ENCODE measurements around the gene STOML2. TPM values are rescaled to one million over a fixed set of nuclear protein-coding genes. Genes with fewer than 3 reads are reported as not detected.
"Not testable (repeated sequence)": the region's sequence is repeated elsewhere in the genome, so short reads cannot be mapped to it uniquely, and the experiment has no call there.

Gene STOML2, protein sequence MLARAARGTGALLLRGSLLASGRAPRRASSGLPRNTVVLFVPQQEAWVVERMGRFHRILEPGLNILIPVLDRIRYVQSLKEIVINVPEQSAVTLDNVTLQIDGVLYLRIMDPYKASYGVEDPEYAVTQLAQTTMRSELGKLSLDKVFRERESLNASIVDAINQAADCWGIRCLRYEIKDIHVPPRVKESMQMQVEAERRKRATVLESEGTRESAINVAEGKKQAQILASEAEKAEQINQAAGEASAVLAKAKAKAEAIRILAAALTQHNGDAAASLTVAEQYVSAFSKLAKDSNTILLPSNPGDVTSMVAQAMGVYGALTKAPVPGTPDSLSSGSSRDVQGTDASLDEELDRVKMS
- total RNA-seq (100 to 1,000 TPM; 132 to 186 (median 146) TPM), polyA plus RNA-seq (100 to 1,000 TPM in 1 of 3 donors, 10 to 100 TPM in 2; 47.9 to 105 (median 69.2) TPM)
- long read RNA-seq, donor 1, transcript STOML2-201 (10 exons, 1,278 nt), result major isoform, 59 of 93 reads
- long read RNA-seq, donor 1, partial matches to known transcripts, result 34 of 93 reads
- long read RNA-seq, donor 1, other reads (novel, unspliced or antisense), result 0 of 93 reads
- long read RNA-seq, donor 2, transcript STOML2-201 (10 exons, 1,278 nt), result major isoform, 41 of 52 reads
- long read RNA-seq, donor 2, partial matches to known transcripts, result 10 of 52 reads
- long read RNA-seq, donor 2, other reads (novel, unspliced or antisense), result 0 of 52 reads
- long read RNA-seq, donor 3, transcript STOML2-201 (10 exons, 1,278 nt), result major isoform, 41 of 65 reads
- long read RNA-seq, donor 3, partial matches to known transcripts, result 24 of 65 reads
- long read RNA-seq, donor 3, other reads (novel, unspliced or antisense), result 0 of 65 reads
- long read RNA-seq, donor 4, transcript STOML2-201 (10 exons, 1,278 nt), result major isoform, 140 of 153 reads
- long read RNA-seq, donor 4, partial matches to known transcripts, result 9 of 153 reads
- long read RNA-seq, donor 4, other reads (novel, unspliced or antisense), result 4 of 153 reads
- long read RNA-seq, donor 5, transcript STOML2-201 (10 exons, 1,278 nt), result major isoform, 232 of 256 reads
- long read RNA-seq, donor 5, partial matches to known transcripts, result 17 of 256 reads
- long read RNA-seq, donor 5, other reads (novel, unspliced or antisense), result 6 of 256 reads
- long read RNA-seq, donor 6, transcript STOML2-201 (10 exons, 1,278 nt), result major isoform, 92 of 99 reads
- long read RNA-seq, donor 6, partial matches to known transcripts, result 4 of 99 reads
- long read RNA-seq, donor 6, other reads (novel, unspliced or antisense), result 3 of 99 reads
- long read RNA-seq, donor 7, transcript STOML2-201 (10 exons, 1,278 nt), result major isoform, 28 of 61 reads
- long read RNA-seq, donor 7, partial matches to known transcripts, result 33 of 61 reads
- long read RNA-seq, donor 7, other reads (novel, unspliced or antisense), result 0 of 61 reads
- long read RNA-seq, donor 8, transcript STOML2-201 (10 exons, 1,278 nt), result major isoform, 76 of 129 reads
- long read RNA-seq, donor 8, partial matches to known transcripts, result 53 of 129 reads
- long read RNA-seq, donor 8, other reads (novel, unspliced or antisense), result 0 of 129 reads
- long read RNA-seq, donor 9, transcript STOML2-201 (10 exons, 1,278 nt), result major isoform, 35 of 45 reads
- long read RNA-seq, donor 9, partial matches to known transcripts, result 10 of 45 reads
- long read RNA-seq, donor 9, other reads (novel, unspliced or antisense), result 0 of 45 reads
- long read RNA-seq, donor 10, transcript STOML2-201 (10 exons, 1,278 nt), result major isoform, 38 of 74 reads
- long read RNA-seq, donor 10, partial matches to known transcripts, result 36 of 74 reads
- long read RNA-seq, donor 10, other reads (novel, unspliced or antisense), result 0 of 74 reads

DNA sequence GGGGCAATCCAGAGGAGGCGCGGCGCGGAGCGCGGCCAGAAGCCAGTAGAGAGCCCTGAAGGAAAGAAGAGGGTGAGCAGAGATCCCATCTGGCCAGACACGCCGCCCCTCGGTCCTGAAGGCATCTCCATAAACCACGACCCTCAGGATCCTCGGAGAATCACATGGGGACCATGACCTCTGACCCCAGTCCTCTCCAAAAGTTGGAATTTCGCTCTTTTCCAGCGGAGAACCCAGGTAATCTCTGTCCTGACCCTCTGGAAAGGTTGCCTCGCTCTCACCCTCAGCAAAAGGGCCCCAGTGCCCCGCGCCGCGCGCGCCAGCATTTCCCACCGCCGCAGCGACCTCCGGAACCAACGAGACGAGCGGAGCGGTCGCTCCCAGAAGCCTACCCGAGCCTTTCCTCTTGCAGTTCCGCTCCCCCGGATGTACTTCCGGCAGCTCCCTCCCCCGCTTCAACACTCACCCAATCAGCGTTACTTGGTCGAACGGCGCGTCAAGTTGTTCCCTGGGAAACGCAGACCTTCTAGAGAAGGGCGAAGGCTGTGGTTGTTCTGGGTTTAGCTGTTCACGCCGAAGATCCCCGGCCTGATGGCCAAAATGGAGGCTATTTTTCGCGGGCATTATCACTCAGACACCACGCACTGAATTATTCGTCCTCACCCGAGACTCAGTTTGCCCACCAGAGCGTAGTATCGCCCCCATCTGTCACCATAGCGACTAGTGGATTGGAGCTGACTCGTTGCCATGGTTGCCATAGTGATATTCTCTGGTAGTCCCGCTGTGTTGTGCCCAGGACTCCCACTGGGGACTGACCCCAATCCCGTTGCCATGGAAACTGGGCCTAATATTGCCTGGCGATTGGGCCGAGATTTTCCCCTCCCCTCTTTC, at the start of gene STOML2:
TSS of gene STOML2 (minus strand) at position 363 of the 891 bp plus-strand sequence. CDS start at position 326, 37 bp downstream.
- Histone ChIP-seq H3K9me3 (replicated peaks in 1 of 3) (no peaks in the 10 kb centered on the region), H3K36me3 (replicated peaks in 1 of 2) (peaks cover 0 to 60% of the 10 kb centered on the region in 2 donors), H3K27ac (peak within 1 kb of the TSS; percentile 54 to 89 (median 70)), H3K4me1 (replicated peaks in 1 of 2) (peaks cover 7 to 18% of the 10 kb centered on the region in 2 donors), H3K27me3 (no peaks in the 10 kb centered on the region), H3K4me3 (peak within 1 kb of the TSS; percentile 42 to 78 (median 62))
- DNase-seq, result peak; percentile 92 to 99 (median 97)
- peak; percentile 43 to 66 for TF ChIP-seq POLR2A (IDR thresholded peaks at IDR 0.05)
- TF ChIP-seq, protein P1, sequence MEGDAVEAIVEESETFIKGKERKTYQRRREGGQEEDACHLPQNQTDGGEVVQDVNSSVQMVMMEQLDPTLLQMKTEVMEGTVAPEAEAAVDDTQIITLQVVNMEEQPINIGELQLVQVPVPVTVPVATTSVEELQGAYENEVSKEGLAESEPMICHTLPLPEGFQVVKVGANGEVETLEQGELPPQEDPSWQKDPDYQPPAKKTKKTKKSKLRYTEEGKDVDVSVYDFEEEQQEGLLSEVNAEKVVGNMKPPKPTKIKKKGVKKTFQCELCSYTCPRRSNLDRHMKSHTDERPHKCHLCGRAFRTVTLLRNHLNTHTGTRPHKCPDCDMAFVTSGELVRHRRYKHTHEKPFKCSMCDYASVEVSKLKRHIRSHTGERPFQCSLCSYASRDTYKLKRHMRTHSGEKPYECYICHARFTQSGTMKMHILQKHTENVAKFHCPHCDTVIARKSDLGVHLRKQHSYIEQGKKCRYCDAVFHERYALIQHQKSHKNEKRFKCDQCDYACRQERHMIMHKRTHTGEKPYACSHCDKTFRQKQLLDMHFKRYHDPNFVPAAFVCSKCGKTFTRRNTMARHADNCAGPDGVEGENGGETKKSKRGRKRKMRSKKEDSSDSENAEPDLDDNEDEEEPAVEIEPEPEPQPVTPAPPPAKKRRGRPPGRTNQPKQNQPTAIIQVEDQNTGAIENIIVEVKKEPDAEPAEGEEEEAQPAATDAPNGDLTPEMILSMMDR (IDR thresholded peaks at IDR 0.05), result no peak
- intact Hi-C loops (cut with DNase I), result no loop called here
- WGBS, 4 donors, result 0 to 1% (median 1%) methylated on average over 29 to 57 of the region's 57 CpGs

DNA sequence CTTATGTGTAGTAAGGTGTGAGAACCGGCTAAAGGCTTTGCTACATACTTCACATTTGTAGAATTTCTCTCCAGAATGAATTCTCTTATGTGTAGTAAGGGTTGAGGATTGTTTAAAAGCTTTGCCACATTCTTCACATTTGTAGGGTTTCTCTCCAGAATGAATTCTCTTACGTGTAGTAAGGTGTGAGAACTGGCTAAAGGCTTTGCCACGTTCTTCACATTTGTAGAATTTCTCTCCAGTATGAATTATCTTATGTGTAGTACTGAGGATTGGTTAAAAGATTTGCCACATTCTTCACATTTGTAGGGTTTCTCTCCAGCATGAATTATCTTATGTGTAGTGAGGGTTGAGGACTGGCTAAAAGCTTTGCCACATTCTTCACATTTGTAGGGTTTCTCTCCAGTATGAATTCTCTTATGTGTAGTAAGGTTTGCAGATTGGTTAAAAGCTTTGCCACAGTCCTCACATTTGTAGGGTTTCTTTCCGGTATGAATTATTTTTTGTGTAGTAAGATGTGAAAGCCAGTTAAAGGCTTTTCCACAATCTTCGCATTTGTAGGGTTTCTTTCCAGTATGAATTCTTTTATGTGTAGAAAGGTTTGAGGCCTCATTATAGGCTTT, 45.1 kb upstream of the STOML2 start:
- H3K9me3 ChIP-seq (replicated peaks in 1 of 3), result peaks cover 0 to 14% (median 0%) of the 10 kb centered on the region in 3 donors

DNA sequence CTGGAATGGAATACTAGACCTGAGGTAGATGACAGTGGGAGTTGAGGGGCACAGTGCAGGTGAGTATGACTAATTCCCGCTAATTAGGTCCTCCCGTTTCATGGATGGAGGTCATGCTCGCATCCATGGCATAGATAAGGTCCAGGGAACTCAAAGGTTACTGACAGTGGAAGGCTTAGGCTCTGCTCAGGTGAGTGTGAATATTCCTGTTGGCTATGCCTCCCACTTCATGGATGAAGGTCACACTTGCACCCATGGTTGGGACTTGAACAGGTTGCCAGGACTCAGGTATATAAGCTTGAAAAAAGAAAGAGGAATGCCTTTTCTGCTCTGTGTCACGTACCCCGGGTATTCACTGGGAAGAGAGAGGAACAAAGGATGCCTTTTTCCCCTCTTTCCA, 39.1 kb upstream of the STOML2 start:
- no peaks in the 10 kb centered on the region for H3K27me3 ChIP-seq
- no peaks in the 10 kb centered on the region for H3K36me3 ChIP-seq (replicated peaks in 1 of 2)
- H3K4me3 ChIP-seq, result no peak overlapping the region
- WGBS, 4 donors, result 88 to 97% (median 93%) methylated on average over 5 of the region's 5 CpGs
- intact Hi-C loops (cut with DNase I), result no loop called here
- peaks cover 0 to 1% (median 0%) of the 10 kb centered on the region in 3 donors for H3K9me3 ChIP-seq (replicated peaks in 1 of 3)
- no peak for DNase-seq
- H3K27ac ChIP-seq, result no peak overlapping the region
- no peak for TF ChIP-seq POLR2A (IDR thresholded peaks at IDR 0.05)
- TF ChIP-seq, protein P1 (IDR thresholded peaks at IDR 0.05), result no peak
- H3K4me1 ChIP-seq (replicated peaks in 1 of 2), result no peaks in the 10 kb centered on the region

More for the DNA sequence above, 45.1 kb upstream of the STOML2 start:
- H3K27me3 ChIP-seq; H3K36me3 ChIP-seq (replicated peaks in 1 of 2); intact Hi-C loops (cut with DNase I); H3K4me1 ChIP-seq (replicated peaks in 1 of 2); H3K4me3 ChIP-seq; DNase-seq; H3K27ac ChIP-seq: not testable (repeated sequence)
- WGBS, 4 donors, result 75 to 84% (median 76%) methylated on average over 5 of the region's 5 CpGs
